GM19035 (cell line): ENCODE measurements around the gene MIXL1.
"Not testable (repeated sequence)": the region's sequence is repeated elsewhere in the genome, so short reads cannot be mapped to it uniquely, and the experiment has no call there.

Experiments used
- ATAC-seq: cut with Tn5 transposase; IDR thresholded peaks from one replicate; pipeline ENCODE4 v1.9.1; 2021; ENCODE audit not compliant: unreplicated experiment

MIXL1 gene

DNA sequence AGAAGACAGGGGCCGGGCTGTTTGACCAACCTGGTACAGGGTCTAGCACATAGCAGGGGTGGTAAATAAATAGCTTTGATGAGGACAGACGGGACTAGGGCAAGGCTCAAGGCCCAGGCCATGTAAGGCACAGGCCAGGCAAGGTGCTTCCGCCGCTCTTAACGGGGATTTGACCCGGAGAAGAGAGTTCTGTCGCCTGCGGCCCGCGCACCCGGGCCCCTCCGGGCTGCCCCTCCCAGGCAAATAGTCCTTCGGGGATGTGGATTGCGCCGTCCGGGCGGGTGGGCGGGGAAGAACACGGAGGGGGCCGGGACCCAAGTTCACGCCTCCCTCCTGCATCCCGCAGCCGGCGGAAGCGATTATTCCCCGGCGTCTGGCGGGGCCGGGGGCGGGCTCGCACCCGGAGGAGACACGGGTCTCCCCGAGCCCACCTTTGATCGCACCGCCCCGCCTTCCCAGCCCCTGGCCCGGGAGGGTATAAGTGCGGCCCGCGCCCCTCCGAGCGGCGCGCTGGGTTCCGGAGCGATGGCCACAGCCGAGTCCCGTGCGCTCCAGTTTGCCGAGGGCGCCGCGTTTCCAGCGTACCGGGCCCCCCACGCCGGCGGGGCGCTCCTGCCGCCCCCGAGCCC, at the start of gene MIXL1:
Gene MIXL1, plus strand, starts transcription at position 508 of the 629 bp plus-strand sequence. Its CDS starts 18 bp downstream, at position 526.
- peak; percentile 32 for ATAC-seq

DNA sequence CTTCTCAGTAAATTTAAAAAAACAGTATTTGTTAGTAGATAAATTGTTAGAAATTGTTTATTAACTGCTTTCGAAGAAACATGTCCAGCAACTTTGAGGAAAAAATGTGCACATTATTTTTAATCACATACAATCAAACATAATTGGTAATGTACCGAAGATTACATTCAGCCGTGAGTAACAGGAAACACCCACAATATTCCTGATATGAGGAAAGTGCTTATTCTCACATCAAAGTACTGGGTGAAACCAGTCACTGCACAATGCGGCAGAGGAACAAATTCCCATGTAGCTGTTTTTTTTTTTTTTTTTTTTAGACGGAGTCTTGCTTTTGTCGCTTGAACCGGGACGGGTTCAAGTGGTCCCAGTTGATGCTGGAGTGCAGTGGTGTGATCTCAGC, 46.6 kb upstream of the MIXL1 start:
- ATAC-seq = no peak

DNA sequence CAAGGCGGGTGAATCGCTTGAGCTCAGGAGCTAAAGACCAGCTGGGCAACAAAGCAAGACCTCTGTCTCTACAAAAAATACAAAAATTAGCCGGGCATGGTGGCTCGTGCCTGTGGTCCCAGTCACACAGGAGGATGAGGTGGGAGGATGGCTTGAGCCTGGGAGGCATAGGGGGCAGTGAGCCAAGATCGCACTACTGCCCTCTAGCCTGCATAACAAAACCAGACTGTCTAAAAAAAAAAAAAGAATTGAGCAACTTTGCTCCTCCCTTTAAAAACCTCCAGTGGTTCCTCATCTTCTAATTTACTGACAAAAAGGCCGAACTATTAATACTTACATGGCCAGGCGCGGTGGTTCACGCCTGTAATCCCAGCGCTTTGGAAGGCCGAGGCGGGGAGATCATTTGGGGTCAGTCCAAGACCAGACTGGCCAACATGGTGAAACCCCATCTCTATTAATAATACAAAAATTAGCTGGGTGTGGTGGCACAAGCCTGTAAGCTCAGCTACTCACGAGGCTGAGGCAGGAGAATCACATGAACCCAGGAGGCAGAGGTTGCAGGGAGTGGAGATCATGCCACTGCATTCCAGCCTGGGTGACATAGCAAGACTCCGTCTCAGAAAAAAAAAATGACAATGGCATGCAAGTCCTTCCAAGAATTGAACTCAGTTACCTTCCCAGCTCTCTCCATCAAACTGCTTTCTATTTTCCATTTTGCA, 41.3 kb upstream of the MIXL1 start:
- ATAC-seq = no peak

DNA sequence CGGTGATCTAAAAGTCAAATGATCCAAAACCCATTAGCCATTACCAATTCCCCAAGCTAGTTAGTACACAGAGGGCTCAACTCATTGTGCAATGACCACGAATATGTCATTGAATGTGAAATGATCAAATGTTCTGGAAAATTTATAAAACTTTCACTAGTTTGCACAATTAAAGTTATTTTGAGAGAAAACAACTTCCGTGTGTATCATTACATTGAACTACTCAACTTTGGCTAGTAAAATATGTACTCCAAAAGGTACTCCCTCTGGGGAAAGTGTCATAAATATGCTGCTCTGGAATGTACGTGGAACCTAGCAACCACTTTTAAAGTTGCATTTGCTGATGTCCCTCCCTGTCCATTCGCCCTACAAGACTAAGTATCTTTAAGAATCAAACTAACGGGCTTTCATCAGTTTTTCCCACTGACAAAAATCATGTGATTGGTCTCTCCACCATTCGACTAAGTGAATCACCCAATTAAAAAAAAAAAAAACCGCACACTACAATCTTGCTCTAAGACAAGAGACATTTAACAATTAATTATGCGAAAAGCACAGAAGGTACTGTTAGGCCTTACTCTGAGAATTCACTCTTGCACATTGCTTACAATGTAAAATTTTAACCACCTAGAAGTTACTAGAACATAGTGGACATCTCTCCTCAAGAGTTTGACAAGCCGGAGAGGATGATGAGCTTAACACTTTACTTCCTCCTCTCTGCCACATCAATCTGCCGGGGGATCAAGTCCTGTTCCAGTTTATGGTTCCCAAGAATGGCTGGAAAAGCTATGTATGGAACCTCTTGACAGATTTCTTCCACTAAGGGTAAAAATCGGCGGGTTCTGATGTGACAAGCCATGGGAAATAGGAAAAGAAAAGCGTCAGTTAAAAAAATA, 38.1 kb upstream of the MIXL1 start:
- no peak for ATAC-seq

DNA sequence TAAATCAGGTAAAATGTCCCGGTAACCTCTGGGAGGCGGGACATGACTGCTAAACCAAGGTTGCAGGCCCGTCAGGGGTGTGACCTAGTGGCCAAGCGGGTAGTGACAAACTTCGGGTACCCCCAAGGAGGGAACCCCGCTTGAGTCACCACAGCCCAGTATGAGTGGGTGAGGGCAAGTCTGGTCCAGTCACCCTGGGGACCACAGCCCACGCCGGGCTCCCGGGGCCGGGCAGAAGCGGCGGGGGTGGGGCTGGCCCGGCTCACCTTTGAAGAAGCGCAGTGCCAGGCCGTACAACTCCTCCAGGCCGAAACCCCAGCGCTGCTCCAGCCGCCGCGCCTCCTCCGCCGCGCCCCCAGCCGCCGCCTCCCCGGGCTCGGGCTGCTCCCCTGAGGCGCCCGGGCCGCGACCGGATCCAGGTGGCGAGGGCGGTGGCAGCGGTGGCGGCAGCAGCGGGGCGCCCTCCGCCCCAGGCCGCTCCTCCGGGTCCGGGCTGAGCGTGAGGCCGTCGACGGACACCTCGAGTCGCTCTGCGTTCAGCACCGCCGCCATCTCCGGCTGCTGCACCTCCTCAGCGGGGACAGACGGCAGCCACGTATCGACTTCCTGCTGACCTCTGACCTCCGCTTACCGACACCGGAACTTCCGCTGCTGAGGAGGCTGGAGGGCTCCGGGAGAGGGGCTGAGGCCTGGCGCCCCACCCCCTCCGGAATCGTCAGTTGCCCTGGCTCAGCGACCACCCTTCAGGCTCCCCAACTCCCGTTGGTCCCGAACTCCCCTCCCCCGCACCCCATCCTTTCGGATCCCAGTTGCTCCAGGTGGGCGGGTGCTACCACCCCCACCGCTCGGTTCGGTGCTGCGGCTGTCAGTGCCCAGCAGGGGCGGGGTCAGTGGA, 37.1 kb upstream of the MIXL1 start, which contains the start of gene ACBD3:
Gene ACBD3, minus strand, starts transcription at position 618 of the 895 bp plus-strand sequence. Its CDS starts 66 bp downstream, at position 552.
- ATAC-seq = peak; percentile 96

DNA sequence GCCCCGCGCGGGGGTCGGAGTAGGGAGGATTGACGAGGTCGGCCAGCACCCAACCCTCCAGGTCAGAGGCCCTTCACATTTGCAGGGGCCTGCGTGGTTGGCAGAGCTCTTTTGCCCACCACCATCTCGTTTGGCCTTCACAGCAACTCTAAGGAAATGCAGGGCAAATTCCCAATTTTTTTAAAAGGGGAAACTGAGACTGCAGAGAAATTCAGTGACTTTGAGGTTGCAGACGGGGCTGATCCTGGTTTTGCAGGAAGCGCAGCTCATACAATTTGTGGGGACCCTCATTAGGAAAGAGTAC, 36.5 kb upstream of the MIXL1 start:
- no peak for ATAC-seq

DNA sequence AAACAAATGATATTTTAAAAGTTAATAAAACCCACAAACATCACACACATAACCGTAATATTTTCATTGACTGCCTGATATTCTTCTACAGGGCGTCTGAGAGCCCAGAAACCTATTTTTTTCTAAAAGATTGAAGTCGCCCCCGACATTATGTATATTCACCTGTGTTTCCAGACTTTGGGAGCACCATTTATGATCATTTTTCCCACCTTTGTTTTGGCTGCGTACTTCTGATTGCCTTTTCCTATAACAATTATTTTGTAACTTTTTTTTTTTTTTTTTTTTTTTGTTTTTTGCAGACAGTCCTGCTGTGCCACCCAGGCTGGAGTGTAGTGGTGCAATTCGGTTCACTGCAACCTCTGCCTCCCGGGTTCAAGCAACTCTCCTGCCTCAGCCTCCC, 36.1 kb upstream of the MIXL1 start:
- ATAC-seq = no peak

DNA sequence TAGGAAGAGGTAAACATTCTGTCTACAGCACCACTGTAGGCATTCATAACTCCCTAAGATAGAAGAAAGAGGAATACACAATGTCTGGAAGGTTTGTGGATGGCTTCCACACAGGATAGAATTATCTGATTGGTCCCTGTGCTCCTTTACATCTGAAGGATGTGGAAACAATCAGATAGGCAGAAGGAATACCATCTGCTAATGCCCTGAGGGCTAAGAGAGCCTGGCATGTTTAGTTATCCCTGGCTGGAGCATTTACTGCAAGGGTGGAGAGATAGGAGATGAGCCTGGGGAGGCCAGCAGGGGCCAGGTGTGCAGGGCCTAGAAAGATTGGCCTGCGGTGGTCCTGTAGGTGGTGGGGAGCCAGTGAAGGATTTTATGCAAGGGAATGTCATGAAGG, 28.3 kb upstream of the MIXL1 start:
- no peak for ATAC-seq

DNA sequence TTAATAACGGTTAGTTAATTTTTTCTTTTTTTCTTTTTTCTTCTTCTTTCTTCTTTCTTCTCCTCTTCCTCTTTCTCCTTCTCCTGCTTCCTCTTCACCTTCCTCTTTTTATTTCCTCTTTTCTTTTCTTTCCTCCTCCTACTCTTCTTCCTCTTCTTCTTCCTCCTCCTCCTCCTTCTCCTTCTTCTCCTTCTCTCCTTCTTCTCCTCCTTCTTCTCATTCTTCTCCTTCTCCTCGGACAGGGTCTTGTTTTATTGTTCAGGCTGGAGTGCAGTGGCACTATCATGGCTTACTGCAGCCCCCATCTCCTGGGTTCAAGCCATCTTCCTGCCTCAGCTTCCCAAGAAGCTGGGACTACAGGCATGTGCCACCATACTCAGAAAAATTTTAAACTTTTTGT, 23.5 kb upstream of the MIXL1 start:
- ATAC-seq = no peak

DNA sequence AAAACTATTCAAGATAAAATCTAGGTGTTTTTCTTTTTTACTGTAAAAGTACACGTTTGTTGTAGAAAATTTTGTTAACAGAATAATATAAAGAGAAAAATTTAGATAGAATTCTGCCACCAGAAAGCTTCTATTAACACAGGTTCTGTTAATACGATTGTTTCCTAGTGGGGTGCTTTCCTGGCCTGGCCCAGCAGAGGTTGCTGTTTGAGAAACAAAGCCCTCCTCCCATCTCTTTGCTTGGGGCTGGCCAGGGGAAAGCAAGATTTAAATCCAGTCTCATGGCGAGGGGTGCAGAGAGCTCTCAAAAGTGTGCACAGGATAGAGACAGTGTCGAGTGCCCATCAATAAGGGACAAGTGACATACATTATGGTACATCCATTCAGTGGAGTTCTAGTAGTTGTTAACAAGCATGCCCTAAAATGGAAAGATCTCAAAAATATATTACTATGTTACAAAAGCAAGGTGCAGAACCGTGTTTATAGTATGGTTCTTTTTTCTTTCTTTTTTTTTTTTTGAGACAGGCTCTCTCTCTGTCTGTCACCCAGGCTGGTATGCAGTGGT, 22.4 kb upstream of the MIXL1 start:
- no peak for ATAC-seq

DNA sequence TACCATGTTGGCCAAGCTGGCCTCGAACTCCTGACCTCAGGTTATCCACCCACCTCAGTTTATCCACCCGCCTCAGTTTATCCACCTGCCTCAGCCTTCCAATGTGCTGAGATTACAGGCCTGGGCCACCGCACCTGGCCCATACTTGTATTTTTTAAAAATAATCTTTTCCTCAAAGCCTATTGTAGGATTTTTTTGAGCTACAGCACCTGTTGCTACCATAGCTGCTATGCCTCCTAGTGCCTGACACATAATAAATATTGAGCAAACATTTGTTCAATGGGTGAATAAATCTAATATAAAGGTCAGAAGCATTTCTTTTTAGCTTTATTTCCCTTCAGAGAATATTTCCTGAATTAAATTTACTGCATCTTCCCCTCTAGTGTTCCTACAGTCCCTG, 21.2 kb upstream of the MIXL1 start:
- ATAC-seq = no peak

DNA sequence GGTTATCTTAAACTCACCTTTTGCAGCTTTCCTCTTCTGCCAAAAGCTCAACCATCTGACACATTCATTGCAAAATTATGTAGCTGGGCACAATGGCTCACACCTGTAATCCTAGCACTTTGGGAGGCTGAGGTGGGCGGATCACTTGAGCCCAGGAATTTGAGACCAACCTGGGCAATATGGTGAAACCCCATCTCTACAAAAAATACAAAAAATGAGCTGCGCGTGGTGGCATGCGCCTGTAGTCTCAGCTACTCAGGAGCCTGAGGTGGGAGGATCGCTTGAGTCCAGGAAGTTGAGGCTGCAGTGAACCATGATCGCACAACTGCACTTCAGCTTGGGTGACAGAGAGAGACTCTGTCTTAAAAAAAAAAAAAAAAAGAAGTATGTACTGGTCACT, 20.8 kb upstream of the MIXL1 start:
- not testable (repeated sequence) for ATAC-seq

DNA sequence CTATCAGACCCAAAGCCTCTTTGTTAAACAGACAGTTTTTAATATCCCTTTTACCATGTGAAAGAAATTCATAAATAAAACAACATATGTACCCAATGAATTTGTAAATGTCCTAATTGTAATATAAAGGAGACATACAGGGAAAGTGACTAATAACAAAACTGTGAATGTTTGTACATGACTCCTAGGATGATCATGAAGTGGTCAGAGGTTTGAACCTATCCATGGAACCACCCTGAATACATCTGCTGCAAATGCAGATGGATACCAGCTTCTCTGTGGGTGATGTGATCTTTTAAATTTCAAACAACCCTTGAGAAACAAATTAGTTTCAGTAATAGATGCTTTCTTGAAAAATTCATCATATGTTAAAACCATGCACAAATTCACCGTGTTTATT, 20.2 kb upstream of the MIXL1 start:
- ATAC-seq = no peak

DNA sequence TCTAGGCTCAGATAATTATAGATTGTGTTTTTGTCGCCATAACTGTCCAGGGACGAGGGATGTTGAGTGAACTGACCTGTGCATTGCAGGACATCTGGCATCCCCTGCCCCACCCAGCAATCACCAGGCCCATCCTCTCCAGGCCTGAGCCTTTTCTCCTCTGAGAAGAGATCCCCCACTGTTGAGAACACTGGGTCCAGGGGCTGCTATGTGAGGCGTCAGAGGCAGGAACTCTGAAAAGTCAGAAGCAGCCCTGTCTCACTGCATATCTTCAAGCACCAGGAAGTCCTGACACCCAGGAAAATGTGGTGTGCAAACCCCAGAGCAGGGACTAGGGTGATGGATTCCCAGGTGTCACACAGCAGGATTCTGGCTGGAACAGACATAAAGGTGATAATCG, 19.8 kb upstream of the MIXL1 start:
- ATAC-seq = no peak

DNA sequence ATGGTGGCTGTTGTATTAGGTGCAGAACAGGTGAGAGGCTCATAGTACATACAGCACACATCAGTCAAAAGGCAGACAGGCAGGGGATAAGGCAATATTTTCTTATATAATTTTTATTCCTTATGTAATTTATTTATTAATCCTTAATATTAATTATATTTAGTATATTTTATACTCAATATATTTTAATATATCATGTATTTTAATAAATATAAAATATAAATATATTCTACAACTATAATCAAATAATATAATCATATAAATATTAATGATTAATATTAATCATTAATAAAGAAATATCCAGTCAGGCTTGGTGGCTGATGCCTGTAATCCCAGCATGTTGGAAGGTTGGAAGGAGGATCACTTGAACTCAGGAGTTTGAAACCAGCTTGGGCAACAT, 19.3 kb upstream of the MIXL1 start:
- ATAC-seq = no peak

DNA sequence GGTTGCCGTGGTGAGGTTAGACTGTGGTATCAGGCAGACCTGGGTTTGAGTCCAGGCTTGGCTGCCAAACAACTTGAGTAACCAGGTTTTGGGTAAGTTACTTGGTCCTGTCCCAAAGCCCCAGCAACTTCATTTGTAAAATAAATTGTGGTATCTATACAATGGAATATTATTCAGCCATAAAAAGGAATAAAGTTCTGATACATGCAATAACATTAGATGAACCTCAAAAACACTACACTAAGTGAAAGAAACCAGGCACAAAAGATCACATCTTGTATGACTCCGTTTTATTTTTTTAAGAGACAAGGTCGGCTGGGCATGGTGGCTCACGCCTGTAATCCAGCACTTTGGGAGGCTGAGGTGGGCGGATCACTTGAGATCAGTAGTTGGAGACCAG, 16.4 kb upstream of the MIXL1 start:
- no peak for ATAC-seq

DNA sequence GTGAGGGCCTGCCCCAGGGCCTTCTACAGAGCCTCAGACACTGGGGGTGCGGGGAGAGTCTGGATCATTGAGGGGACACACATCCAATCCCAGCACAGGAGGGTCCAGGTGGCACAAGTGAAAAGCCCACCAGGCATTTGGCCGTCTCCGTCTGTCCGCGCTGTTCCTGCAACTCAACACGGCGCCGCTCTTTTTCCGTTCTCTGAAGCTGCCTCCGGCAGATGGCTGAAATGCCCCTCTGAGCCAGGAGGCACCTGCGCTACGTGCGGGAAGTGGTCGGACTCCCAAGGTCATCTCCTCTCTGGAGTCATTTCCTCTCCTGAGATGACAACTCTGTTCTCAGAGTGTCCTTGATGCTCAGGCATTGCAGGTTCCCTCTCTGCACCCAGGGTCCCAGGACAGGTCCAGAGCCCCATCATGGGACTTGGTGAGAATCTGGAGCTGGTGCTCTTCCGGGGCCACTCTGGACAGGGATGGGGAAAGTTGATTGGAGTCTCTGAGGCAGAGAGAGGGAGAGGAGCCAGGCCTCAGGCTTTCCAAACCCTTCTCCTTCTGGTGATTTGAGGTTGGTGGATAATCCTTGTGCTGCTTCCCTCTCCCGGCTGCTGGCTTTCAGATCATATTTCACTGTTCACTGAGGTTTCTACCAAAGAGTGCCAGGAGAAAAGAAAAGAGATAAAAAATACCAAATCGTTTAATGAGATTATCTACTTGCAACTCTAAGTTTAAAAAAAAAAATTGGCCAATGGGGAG, 14.0 kb upstream of the MIXL1 start:
- ATAC-seq = no peak

DNA sequence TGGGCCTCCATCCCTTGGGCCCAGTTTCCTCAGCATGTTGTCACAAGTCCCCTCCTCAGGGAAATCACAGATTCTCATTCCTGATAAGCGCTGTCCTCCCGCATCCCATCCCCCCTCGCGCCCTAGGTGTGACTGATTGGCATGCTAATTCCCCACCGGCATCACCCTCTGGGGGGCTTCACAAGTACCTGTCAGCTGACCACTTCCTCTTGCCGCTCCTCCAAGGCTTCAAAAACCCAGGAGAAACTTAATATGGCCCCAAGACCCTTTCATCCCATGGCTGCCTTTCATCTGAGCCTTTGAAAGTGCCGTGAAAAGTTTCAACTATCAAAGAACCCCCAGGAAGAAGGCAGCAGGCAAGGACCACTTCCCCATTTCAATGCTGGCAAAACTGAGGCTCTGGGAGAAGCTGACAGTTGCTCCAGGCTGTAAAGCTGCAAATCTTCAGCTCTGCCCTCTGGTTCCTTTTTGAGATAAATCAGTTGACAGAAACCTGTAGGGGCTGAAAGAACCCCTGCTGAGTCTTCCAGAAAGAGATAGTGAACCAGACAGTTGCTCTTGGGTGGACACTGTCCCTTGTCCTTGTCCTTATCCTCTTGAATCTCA, 12.8 kb upstream of the MIXL1 start:
- ATAC-seq = no peak

DNA sequence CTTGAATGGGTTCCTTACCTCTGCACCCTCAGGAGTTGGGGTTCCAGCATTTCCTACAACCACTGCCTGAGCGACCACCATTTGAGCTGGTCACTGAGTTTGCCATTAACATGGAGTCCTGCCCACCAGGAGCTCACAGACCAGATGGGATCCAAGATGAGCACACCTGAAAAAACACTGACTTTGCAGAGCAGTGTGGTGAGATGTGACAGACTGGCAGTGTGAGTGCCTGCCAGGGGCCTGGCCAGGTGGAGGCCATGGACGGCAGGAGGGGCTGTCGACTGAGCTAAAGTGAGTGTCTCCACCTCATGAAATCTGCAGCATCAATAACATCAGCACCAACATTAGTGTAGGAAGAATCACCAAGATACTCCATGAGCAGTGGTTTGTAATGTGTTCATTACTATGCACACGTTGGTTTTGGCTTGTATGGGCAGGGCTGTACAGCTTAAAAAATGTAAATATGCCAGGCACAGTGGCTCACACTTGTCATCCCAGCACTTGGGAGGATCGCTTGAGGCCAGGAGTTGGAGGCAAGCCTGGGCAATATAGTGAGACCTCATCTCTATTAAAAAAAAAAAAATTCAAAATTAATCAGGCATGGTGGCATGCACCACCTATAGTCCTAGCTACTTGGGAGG, 12.2 kb upstream of the MIXL1 start:
- ATAC-seq = no peak
